CD14-positive monocyte (primary cell): ENCODE data around the gene KRTAP20-1. TPM values are rescaled to one million over a fixed set of nuclear protein-coding genes. Genes with fewer than 3 reads are reported as not detected.

ENCODE experiments used
- DNase-seq, 3 donors: peaks; one replicate each; pipeline ENCODE4 v3.0.0-alpha.2; 2011 to 2022
- H2AFZ ChIP-seq: 2 replicates; pipeline ENCODE4 v1.6.0; 2012; ENCODE audit warnings: mild to moderate bottlenecking, low read depth, low read length, inconsistent platforms; ENCODE audit not compliant: insufficient read depth, poor library complexity, severe bottlenecking
- H3K27ac ChIP-seq, 2 donors: 1 replicate in 1 of 2; 2 replicates in 1 of 2; pipeline ENCODE4 v1.5.1; 2012 to 2013; ENCODE audit warnings: low read length in 2 of 2, control low read depth in 1 of 2, inconsistent platforms in 1 of 2, low read depth in 1 of 2, mild to moderate bottlenecking in 1 of 2
- H3K27me3 ChIP-seq, 2 donors: one replicate each; pipeline versions ENCODE4 v1.6.0 to v1.6.1; 2011 to 2013; ENCODE audit warnings: low read length in 2 of 2; ENCODE audit not compliant: control insufficient read depth in 2 of 2, insufficient read depth in 2 of 2
- H3K36me3 ChIP-seq, 2 donors: replicated peaks in 1 of 2; 1 replicate in 1 of 2; 2 replicates in 1 of 2; pipeline versions ENCODE4 v1.5.1 to v1.6.1; 2012 to 2013; ENCODE audit warnings: low read length in 2 of 2, control low read depth in 1 of 2, inconsistent platforms in 1 of 2, mild to moderate bottlenecking in 1 of 2; ENCODE audit not compliant: insufficient read depth in 2 of 2, control insufficient read depth in 1 of 2
- H3K4me1 ChIP-seq, 2 donors: 1 replicate in 1 of 2; 2 replicates in 1 of 2; pipeline versions ENCODE4 v1.5.1 to v1.6.1; 2012 to 2013; ENCODE audit warnings: low read length in 2 of 2, control low read depth in 1 of 2, inconsistent platforms in 1 of 2, mild to moderate bottlenecking in 1 of 2, moderate library complexity in 1 of 2; ENCODE audit not compliant: insufficient read depth in 2 of 2, control insufficient read depth in 1 of 2
- H3K4me2 ChIP-seq: replicated peaks from 2 replicates; pipeline ENCODE3; 2012; ENCODE audit warnings: low read length, moderate library complexity, mild to moderate bottlenecking; ENCODE audit not compliant: poor library complexity, severe bottlenecking; ENCODE audit errors: extremely low read depth
- H3K4me3 ChIP-seq, 3 experiments: fragments of 200-600 bp in 1 of 3; sonication (generic) in 1 of 3; replicated peaks in 1 of 3; 1 replicate in 2 of 3; 2 replicates in 1 of 3; pipeline ENCODE4 v1.5.1; 2011 to 2013; ENCODE audit warnings: low read length in 3 of 3, mild to moderate bottlenecking in 3 of 3, control low read depth in 2 of 3, low read depth in 2 of 3, inconsistent platforms in 1 of 3, moderate library complexity in 1 of 3
- H3K79me2 ChIP-seq: 2 replicates; pipeline ENCODE4 v1.6.0; 2012; ENCODE audit warnings: mild to moderate bottlenecking, control low read depth, inconsistent platforms, low read length, moderate library complexity; ENCODE audit not compliant: insufficient read depth
- H3K9ac ChIP-seq: 2 replicates; pipeline ENCODE4 v1.6.0; 2017; ENCODE audit warnings: low read length, mild to moderate bottlenecking; ENCODE audit not compliant: insufficient read depth, poor library complexity, severe bottlenecking
- H3K9me3 ChIP-seq, 2 donors: replicated peaks in 1 of 2; 1 replicate in 1 of 2; 2 replicates in 1 of 2; pipeline versions ENCODE4 v1.5.1 to v1.6.1; 2012 to 2013; ENCODE audit warnings: low read length in 2 of 2, control low read depth in 1 of 2; ENCODE audit not compliant: control insufficient read depth in 1 of 2, insufficient read depth in 1 of 2
- H4K20me1 ChIP-seq: 2 replicates; pipeline ENCODE4 v1.6.0; 2012; ENCODE audit warnings: mild to moderate bottlenecking, low read length, control low read depth, moderate library complexity; ENCODE audit not compliant: insufficient read depth
- H3K27ac Mint-ChIP-seq, 7 donors: one replicate each; pipeline ENCODE4 v1.8.0; 2020; ENCODE audit warnings: mild to moderate bottlenecking in 7 of 7, mixed read lengths in 7 of 7, moderate library complexity in 6 of 7, inconsistent platforms in 2 of 7
- H3K27me3 Mint-ChIP-seq, 3 donors: one replicate each; pipeline ENCODE4 v1.8.0; 2021 to 2022; ENCODE audit warnings: low read depth in 3 of 3, mild to moderate bottlenecking in 3 of 3, mixed read lengths in 3 of 3, moderate library complexity in 3 of 3, inconsistent platforms in 1 of 3
- H3K36me3 Mint-ChIP-seq, 2 donors: one replicate each; pipeline ENCODE4 v1.8.0; 2020; ENCODE audit warnings: mixed read lengths in 2 of 2, inconsistent platforms in 1 of 2, mild to moderate bottlenecking in 1 of 2
- H3K4me1 Mint-ChIP-seq: one replicate; pipeline ENCODE4 v1.8.0; 2020; ENCODE audit warnings: mild to moderate bottlenecking, mixed read lengths
- H3K4me3 Mint-ChIP-seq, 2 donors: one replicate each; pipeline ENCODE4 v1.8.0; 2020; ENCODE audit warnings: mild to moderate bottlenecking in 2 of 2, mixed read lengths in 2 of 2, moderate library complexity in 1 of 2
- H3K9me3 Mint-ChIP-seq, 7 donors: one replicate each; pipeline ENCODE4 v1.8.0; 2020 to 2022; ENCODE audit warnings: mixed read lengths in 7 of 7, mild to moderate bottlenecking in 6 of 7, moderate library complexity in 6 of 7, inconsistent platforms in 2 of 7
- WGBS: methylation state at CpG from one replicate; pipeline ENCODE4 v1.1.5; 2013; ENCODE audit warnings: missing lambda C conversion rate; ENCODE audit not compliant: insufficient coverage; 5-methylcytosine and 5-hydroxymethylcytosine counted together
- intact Hi-C, 2 donors: fragments of 100-400 bp; cut with micrococcal nuclease; formaldehyde crosslinking; loops; one replicate each; pipeline versions ENCODE4 v1.15.0 to v1.15.1; 2023
- polyA plus RNA-seq, 3 donors: library from polyadenylated mRNA; depleted of rRNA in 1 of 3; unstranded in 2 of 3; stranded (reverse) in 1 of 3; fragments of 300-500 nt in 2 of 3; fragments of >200 nt in 1 of 3; fragmentation: Illumina TruSeq in 2 of 3; gene quantifications; 1 replicate in 2 of 3; 2 replicates in 1 of 3; pipeline ENCODE4 v1.2.3, GENCODE V29; 2012 to 2021
- TF ChIP-seq, protein P1 (sequence below): fragments of 200-600 bp; IDR thresholded peaks from one replicate; pipeline ENCODE4 v1.8.0; 2022; ENCODE audit warnings: antibody characterized with exemption, mild to moderate bottlenecking

The KRTAP20-1 gene
- polyA plus RNA-seq, 3 donors, result not detected

DNA sequence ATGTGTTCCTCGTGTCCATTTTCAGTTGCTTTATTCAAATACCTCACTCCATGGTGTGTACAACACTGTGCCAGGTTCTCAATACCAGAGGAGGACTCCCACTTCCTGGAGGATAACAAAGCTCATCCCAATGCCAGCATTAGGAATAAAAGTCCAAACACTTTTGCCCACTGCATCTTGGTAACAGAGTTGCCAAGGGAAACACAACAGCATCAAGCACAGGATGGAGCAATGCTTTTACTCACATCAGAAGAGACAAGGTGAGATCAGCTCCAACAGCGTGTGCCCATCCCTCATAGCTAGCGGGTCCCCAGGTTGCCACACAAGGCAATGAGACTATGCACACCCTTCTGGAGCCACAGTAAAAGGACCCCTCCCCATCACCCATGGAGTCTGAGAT is 7.1 kb downstream of the KRTAP20-1 start:
- no peaks in the 10 kb centered on the region for H3K4me1 Mint-ChIP-seq
- no peak overlapping the region for H2AFZ ChIP-seq
- H3K79me2 ChIP-seq, result no peaks in the 10 kb centered on the region
- DNase-seq, result no peak
- TF ChIP-seq, protein P1, sequence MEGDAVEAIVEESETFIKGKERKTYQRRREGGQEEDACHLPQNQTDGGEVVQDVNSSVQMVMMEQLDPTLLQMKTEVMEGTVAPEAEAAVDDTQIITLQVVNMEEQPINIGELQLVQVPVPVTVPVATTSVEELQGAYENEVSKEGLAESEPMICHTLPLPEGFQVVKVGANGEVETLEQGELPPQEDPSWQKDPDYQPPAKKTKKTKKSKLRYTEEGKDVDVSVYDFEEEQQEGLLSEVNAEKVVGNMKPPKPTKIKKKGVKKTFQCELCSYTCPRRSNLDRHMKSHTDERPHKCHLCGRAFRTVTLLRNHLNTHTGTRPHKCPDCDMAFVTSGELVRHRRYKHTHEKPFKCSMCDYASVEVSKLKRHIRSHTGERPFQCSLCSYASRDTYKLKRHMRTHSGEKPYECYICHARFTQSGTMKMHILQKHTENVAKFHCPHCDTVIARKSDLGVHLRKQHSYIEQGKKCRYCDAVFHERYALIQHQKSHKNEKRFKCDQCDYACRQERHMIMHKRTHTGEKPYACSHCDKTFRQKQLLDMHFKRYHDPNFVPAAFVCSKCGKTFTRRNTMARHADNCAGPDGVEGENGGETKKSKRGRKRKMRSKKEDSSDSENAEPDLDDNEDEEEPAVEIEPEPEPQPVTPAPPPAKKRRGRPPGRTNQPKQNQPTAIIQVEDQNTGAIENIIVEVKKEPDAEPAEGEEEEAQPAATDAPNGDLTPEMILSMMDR, result no peak
- no peaks in the 10 kb centered on the region for H3K27me3 ChIP-seq
- H3K36me3 Mint-ChIP-seq, result no peaks in the 10 kb centered on the region
- H3K27ac ChIP-seq, result no peak overlapping the region
- no peaks in the 10 kb centered on the region for H3K27me3 Mint-ChIP-seq
- peaks cover 31 to 42% of the 10 kb centered on the region in 2 donors for H3K9me3 ChIP-seq
- H4K20me1 ChIP-seq, result no peaks in the 10 kb centered on the region
- intact Hi-C loops, result no loop called here
- H3K4me3 ChIP-seq, result no peak overlapping the region
- H3K9ac ChIP-seq, result no peak overlapping the region
- H3K9me3 Mint-ChIP-seq, result peaks cover 7 to 25% (median 16%) of the 10 kb centered on the region in 7 donors
- no peak overlapping the region for H3K4me3 Mint-ChIP-seq
- H3K27ac Mint-ChIP-seq, result no peak overlapping the region
- H3K4me1 ChIP-seq, result no peaks in the 10 kb centered on the region
- WGBS, result 100% methylated on average over 2 of the region's 3 CpGs
- H3K4me2 ChIP-seq, result no peak overlapping the region
- no peaks in the 10 kb centered on the region for H3K36me3 ChIP-seq

DNA sequence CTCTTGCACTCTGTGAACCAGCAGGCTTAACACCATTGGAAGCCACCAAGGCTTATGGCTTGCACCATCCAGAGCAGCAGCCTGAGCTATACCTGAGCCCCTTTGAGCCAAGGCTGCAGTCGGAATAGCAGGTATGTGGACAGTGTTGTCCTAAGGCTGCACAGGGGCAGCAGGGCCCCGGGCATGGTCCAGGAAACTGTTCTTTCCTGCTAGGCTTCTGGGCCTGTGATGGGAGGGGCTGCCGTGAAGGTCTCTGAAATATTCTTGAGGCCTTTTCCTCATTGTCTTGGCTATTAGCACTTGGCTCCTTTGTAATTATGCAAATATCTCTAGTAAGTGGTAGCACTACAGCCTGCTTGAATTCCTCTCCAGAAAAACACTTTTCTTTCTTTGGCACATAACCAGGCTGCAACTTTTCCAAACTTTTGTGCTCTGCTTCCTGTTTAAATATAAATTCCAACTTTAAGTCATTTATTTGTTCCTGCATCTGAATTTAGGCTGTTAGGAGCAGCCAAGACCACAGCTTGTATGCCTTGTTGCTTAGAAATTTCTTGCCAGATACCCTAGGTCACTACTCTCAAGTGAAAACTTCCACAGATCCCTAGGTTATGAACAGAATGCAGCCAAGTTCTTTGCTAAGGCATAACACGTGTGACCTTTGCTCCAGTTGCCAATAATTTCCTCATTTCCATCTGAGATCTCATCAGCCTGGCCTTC is 9.4 kb downstream of the KRTAP20-1 start:
- no peak overlapping the region for H3K9ac ChIP-seq
- H3K4me3 Mint-ChIP-seq, result no peak overlapping the region
- no peak overlapping the region for H3K4me2 ChIP-seq
- no peaks in the 10 kb centered on the region for H4K20me1 ChIP-seq
- no peak overlapping the region for H2AFZ ChIP-seq
- no peak for DNase-seq
- H3K27ac Mint-ChIP-seq, result no peak overlapping the region
- peaks cover 35 to 53% of the 10 kb centered on the region in 2 donors for H3K9me3 ChIP-seq
- WGBS, result 89% methylated on average over 3 of the region's 4 CpGs
- H3K4me1 ChIP-seq, result no peaks in the 10 kb centered on the region
- no peak overlapping the region for H3K4me3 ChIP-seq
- no peaks in the 10 kb centered on the region for H3K27me3 ChIP-seq
- H3K9me3 Mint-ChIP-seq, result peaks cover 7 to 25% (median 16%) of the 10 kb centered on the region in 7 donors
- H3K27ac ChIP-seq, result no peak overlapping the region
- no peaks in the 10 kb centered on the region for H3K4me1 Mint-ChIP-seq
- intact Hi-C loops, result no loop called here
- no peaks in the 10 kb centered on the region for H3K36me3 Mint-ChIP-seq
- no peaks in the 10 kb centered on the region for H3K27me3 Mint-ChIP-seq
- no peaks in the 10 kb centered on the region for H3K36me3 ChIP-seq
- no peaks in the 10 kb centered on the region for H3K79me2 ChIP-seq
- TF ChIP-seq, protein P1, result no peak
